WTC11 (cell line): Measurements from ENCODE around the gene PMS1. TPM values are rescaled to one million over a fixed set of nuclear protein-coding genes. Genes with fewer than 3 reads are reported as not detected.

Experiments used
- ATAC-seq: fragments of 200-7000 bp; cut with Tn5 transposase; 2 replicates; pipeline ENCODE4 v1.10.0; 2021; ENCODE audit warnings: mild to moderate bottlenecking, moderate library complexity
- CTCF ChIA-PET: fragments of 300-600 bp; sonication (Branson Sonifier 250); formaldehyde crosslinking; loops from one replicate; lab custom pipeline; 2021; ENCODE audit warnings: antibody characterized with exemption; lab: Charles Lee
- POLR2A ChIA-PET: fragments of 350-600 bp; sonication (Branson Sonifier 250); formaldehyde crosslinking; loops from one replicate; lab custom pipeline; 2021; ENCODE audit warnings: antibody characterized with exemption; lab: Charles Lee
- DNase-seq: peaks from one replicate; pipeline ENCODE4 v3.0.0; 2021; ENCODE audit warnings: low spot score
- H3K27ac Mint-ChIP-seq: 2 replicates; pipeline ENCODE4 v1.8.0; 2021; ENCODE audit warnings: mixed read lengths
- H3K27me3 Mint-ChIP-seq: 2 replicates; pipeline ENCODE4 v1.8.0; 2021; ENCODE audit warnings: low read depth, mild to moderate bottlenecking, moderate library complexity, mixed read lengths
- H3K36me3 Mint-ChIP-seq: 2 replicates; pipeline ENCODE4 v1.8.0; 2021; ENCODE audit warnings: mixed read lengths
- H3K4me1 Mint-ChIP-seq: 2 replicates; pipeline ENCODE4 v1.8.0; 2022; ENCODE audit warnings: mixed read lengths
- H3K4me3 Mint-ChIP-seq: 2 replicates; pipeline ENCODE4 v1.8.0; 2021; ENCODE audit warnings: mild to moderate bottlenecking, moderate library complexity, mixed read lengths
- H3K9me3 Mint-ChIP-seq: 2 replicates; pipeline ENCODE4 v1.8.0; 2021; ENCODE audit warnings: mixed read lengths
- ESRRA ChIP-seq: sonication (generic); formaldehyde crosslinking; IDR thresholded peaks from 2 replicates; pipeline ENCODE4 v1.8.1; 2022; ENCODE audit warnings: mild to moderate bottlenecking, missing genetic modification reagents, borderline replicate concordance
- ETV6 ChIP-seq: sonication (generic); formaldehyde crosslinking; IDR thresholded peaks from 2 replicates; pipeline ENCODE4 v1.8.1; 2022; ENCODE audit warnings: mild to moderate bottlenecking, missing genetic modification reagents
- FOXK1 ChIP-seq: sonication (generic); formaldehyde crosslinking; IDR thresholded peaks from 2 replicates; pipeline ENCODE4 v1.8.0; 2022; ENCODE audit warnings: mild to moderate bottlenecking, moderate library complexity, missing genetic modification reagents
- GABPB1 ChIP-seq: sonication (generic); formaldehyde crosslinking; IDR thresholded peaks from 2 replicates; pipeline ENCODE4 v1.8.1; 2023; ENCODE audit warnings: mild to moderate bottlenecking, missing genetic modification reagents
- GTF2I ChIP-seq: fragments of 250-450 bp; sonication (Bioruptor Pico); conservative IDR thresholded peaks from 2 replicates; pipeline ENCODE4 v1.4.0; 2021; ENCODE audit warnings: mild to moderate bottlenecking
- NFYB ChIP-seq: sonication (generic); formaldehyde crosslinking; conservative IDR thresholded peaks from 2 replicates; pipeline ENCODE4 v1.8.0; 2022; ENCODE audit warnings: low read depth, missing genetic modification reagents
- RELA ChIP-seq: sonication (generic); formaldehyde crosslinking; IDR thresholded peaks from 2 replicates; pipeline ENCODE4 v1.8.1; 2022; ENCODE audit warnings: missing genetic modification reagents, mild to moderate bottlenecking, borderline replicate concordance
- TEAD1 ChIP-seq: sonication (generic); formaldehyde crosslinking; IDR thresholded peaks from 2 replicates; pipeline ENCODE4 v1.8.0; 2022; ENCODE audit warnings: mild to moderate bottlenecking, missing genetic modification reagents
- ZBTB21 ChIP-seq: sonication (generic); formaldehyde crosslinking; IDR thresholded peaks from 2 replicates; pipeline ENCODE4 v1.8.1; 2023; ENCODE audit warnings: mild to moderate bottlenecking, missing genetic modification reagents, borderline replicate concordance
- ZNF263 ChIP-seq: sonication (generic); formaldehyde crosslinking; IDR thresholded peaks from 2 replicates; pipeline ENCODE4 v1.8.1; 2022; ENCODE audit warnings: low read depth, mild to moderate bottlenecking, moderate library complexity, missing genetic modification reagents
- ZNF423 ChIP-seq: fragments of 250-450 bp; sonication (Bioruptor Pico); IDR thresholded peaks from 2 replicates; pipeline ENCODE4 v2.1.2; 2022; ENCODE audit warnings: mild to moderate bottlenecking, moderate library complexity
- total RNA-seq: library from RNA; stranded (reverse); gene quantifications from 3 replicates; pipeline ENCODE4 v1.2.3, GENCODE V29; 2021
- TF ChIP-seq, protein P1 (sequence below): fragments of 250-450 bp; sonication (Bioruptor Pico); IDR thresholded peaks from 2 replicates; pipeline ENCODE4 v1.9.0; 2021; ENCODE audit warnings: mild to moderate bottlenecking
- TF ChIP-seq, protein P2 (sequence below): sonication (generic); formaldehyde crosslinking; IDR thresholded peaks from 2 replicates; pipeline ENCODE4 v1.8.1; 2023; ENCODE audit warnings: mild to moderate bottlenecking, missing genetic modification reagents, moderate library complexity
- TF ChIP-seq, protein P3 (sequence below): fragments of 250-450 bp; sonication (Bioruptor Pico); IDR thresholded peaks from 2 replicates; pipeline ENCODE4 v1.8.0; 2021; ENCODE audit warnings: mild to moderate bottlenecking
- TF ChIP-seq, protein P4 (sequence below): sonication (generic); formaldehyde crosslinking; IDR thresholded peaks from 2 replicates; pipeline ENCODE4 v1.8.1; 2022; ENCODE audit warnings: low read depth, mild to moderate bottlenecking, moderate library complexity, missing genetic modification reagents, borderline replicate concordance
- TF ChIP-seq, protein P5 (sequence below): fragments of 250-450 bp; sonication (Bioruptor Pico); IDR thresholded peaks from 2 replicates; pipeline ENCODE4 v1.9.0; 2021; ENCODE audit warnings: moderate library complexity, mild to moderate bottlenecking, inconsistent platforms, borderline replicate concordance
- TF ChIP-seq, protein P6 (sequence below): sonication (generic); formaldehyde crosslinking; IDR thresholded peaks from 2 replicates; pipeline ENCODE4 v1.8.1; 2023; ENCODE audit warnings: mild to moderate bottlenecking, missing genetic modification reagents, borderline replicate concordance
- TF ChIP-seq, protein P7 (sequence below): sonication (generic); formaldehyde crosslinking; IDR thresholded peaks from 2 replicates; pipeline ENCODE4 v1.8.0; 2023; ENCODE audit warnings: missing genetic modification reagents, mild to moderate bottlenecking, borderline replicate concordance

The PMS1 gene
- total RNA-seq, 1 experiment from 2014 or later, result 49.8 TPM

DNA sequence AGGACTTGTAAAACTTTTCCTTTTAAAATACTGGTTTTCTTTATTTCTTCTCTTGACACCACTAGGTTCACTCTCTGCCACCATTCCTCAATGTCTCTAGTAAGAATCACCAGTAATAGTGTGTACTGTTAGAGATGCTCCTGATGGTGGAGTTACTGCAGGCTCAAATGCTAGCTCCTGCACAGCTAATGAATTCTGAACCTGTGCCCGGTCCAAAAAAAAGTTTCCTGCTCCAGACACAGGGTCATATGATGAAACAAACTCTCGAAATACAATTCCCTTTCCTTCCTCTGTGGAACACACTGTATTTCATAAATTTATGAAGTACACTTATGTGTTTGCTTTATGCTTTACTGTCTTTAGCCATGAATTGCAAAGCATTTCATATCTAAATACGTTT, 19.2 kb downstream of the PMS1 start:
- DNase-seq, result no peak
- CTCF ChIA-PET, result no interaction called here
- Mint-ChIP-seq H3K27me3 (no peaks in the 10 kb centered on the region), H3K36me3 (peaks cover 33% of the 10 kb centered on the region), H3K4me3 (no peak overlapping the region), H3K9me3 (no peaks in the 10 kb centered on the region), H3K27ac (no peak overlapping the region), H3K4me1 (no peaks in the 10 kb centered on the region)
- POLR2A ChIA-PET, result no interaction called here
- no peak for TF ChIP-seq ETV6 (CRISPR knock-in tag)
- TF ChIP-seq, protein P1, sequence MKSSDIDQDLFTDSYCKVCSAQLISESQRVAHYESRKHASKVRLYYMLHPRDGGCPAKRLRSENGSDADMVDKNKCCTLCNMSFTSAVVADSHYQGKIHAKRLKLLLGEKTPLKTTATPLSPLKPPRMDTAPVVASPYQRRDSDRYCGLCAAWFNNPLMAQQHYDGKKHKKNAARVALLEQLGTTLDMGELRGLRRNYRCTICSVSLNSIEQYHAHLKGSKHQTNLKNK (CRISPR knock-in tag), result no peak
- TF ChIP-seq GTF2I, result no peak
- TF ChIP-seq, protein P2, sequence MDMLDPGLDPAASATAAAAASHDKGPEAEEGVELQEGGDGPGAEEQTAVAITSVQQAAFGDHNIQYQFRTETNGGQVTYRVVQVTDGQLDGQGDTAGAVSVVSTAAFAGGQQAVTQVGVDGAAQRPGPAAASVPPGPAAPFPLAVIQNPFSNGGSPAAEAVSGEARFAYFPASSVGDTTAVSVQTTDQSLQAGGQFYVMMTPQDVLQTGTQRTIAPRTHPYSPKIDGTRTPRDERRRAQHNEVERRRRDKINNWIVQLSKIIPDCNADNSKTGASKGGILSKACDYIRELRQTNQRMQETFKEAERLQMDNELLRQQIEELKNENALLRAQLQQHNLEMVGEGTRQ (CRISPR knock-in tag), result no peak
- no peak for TF ChIP-seq ZBTB21
- ATAC-seq, result no peak

DNA sequence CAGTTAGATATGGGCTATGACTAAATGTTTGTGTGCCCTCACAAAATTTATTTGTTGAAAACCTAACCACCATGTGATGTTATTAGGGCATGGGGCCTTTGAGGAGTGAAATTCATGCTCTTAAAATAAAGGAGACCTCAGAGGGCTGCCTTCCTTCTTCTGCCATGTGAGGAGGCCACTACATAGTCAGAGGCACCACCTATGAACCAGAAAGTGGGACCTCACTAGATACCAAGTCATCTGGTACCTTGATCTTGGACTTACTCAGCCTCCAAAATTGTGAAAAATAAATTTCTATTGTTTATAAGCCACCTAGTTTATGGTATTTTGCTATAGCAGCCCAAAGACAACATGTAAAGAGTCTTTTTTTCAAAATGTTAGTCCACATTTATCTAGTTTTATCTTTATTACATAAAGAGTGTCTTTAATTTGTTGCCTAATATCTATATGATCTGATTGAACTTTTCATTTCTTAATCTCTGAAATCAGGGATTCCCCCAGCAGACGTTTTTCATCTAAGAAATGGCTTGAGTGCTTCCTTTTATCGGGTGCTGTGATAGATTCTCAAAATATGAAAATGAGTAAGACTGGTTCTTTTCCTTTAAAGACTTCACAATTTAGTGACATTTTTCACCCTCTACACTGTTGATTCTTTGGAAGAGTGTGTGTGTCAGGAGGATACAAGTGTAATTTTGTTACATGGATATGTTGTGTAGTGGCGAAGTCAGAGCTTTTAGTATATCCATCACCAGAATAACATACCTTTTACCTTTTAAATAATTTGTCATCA, 34.2 kb downstream of the PMS1 start:
- ATAC-seq, result no peak
- Mint-ChIP-seq H3K4me1 (no peaks in the 10 kb centered on the region), H3K27ac (no peak overlapping the region), H3K27me3 (no peaks in the 10 kb centered on the region), H3K4me3 (no peak overlapping the region), H3K36me3 (peaks cover 22% of the 10 kb centered on the region), H3K9me3 (no peaks in the 10 kb centered on the region)
- POLR2A ChIA-PET, result no interaction called here
- DNase-seq, result no peak
- CTCF ChIA-PET, result no interaction called here
- TF ChIP-seq, protein P3, sequence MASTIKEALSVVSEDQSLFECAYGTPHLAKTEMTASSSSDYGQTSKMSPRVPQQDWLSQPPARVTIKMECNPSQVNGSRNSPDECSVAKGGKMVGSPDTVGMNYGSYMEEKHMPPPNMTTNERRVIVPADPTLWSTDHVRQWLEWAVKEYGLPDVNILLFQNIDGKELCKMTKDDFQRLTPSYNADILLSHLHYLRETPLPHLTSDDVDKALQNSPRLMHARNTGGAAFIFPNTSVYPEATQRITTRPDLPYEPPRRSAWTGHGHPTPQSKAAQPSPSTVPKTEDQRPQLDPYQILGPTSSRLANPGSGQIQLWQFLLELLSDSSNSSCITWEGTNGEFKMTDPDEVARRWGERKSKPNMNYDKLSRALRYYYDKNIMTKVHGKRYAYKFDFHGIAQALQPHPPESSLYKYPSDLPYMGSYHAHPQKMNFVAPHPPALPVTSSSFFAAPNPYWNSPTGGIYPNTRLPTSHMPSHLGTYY (CRISPR knock-in tag), result no peak
- TF ChIP-seq RELA (CRISPR knock-in tag) (no peak), ZNF423 (CRISPR knock-in tag) (no peak)

DNA sequence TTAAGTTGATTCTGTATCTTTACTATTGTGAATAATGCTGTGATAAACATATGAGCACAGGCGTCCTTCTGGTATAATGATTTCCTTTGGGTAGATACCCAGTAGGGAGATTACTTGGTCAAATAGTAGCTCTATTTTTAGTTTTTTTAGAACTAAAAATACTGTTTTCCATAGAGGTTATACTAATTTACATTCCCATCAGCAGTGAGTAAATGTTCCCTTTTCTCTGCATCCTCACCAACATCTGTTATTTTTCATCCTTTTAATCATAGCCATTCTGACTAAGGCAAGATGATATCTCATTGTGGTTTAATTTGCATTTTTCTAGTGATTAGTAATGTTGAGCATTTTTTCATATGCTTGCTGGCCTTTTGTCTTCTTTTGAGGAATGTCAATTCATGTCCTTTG, 35.1 kb downstream of the PMS1 start:
- ATAC-seq, result no peak
- H3K4me3 Mint-ChIP-seq, result no peak overlapping the region
- DNase-seq, result no peak
- peaks cover 14% of the 10 kb centered on the region for H3K36me3 Mint-ChIP-seq
- ChIA-PET CTCF (no interaction called here), POLR2A (interaction anchor here (0.6 kb wide), 1 partner anchor 87 kb away, joined by 9 read pairs; no protein-coding TSS in a partner anchor)
- no peaks in the 10 kb centered on the region for H3K27me3 Mint-ChIP-seq
- H3K9me3 Mint-ChIP-seq, result no peaks in the 10 kb centered on the region
- no peaks in the 10 kb centered on the region for H3K4me1 Mint-ChIP-seq
- no peak overlapping the region for H3K27ac Mint-ChIP-seq
- no peak for TF ChIP-seq ZNF263 (CRISPR knock-in tag)
- TF ChIP-seq FOXK1, result no peak
- TF ChIP-seq, protein P4, sequence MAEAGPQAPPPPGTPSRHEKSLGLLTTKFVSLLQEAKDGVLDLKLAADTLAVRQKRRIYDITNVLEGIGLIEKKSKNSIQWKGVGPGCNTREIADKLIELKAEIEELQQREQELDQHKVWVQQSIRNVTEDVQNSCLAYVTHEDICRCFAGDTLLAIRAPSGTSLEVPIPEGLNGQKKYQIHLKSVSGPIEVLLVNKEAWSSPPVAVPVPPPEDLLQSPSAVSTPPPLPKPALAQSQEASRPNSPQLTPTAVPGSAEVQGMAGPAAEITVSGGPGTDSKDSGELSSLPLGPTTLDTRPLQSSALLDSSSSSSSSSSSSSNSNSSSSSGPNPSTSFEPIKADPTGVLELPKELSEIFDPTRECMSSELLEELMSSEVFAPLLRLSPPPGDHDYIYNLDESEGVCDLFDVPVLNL (CRISPR knock-in tag), result no peak
- TF ChIP-seq, protein P5, sequence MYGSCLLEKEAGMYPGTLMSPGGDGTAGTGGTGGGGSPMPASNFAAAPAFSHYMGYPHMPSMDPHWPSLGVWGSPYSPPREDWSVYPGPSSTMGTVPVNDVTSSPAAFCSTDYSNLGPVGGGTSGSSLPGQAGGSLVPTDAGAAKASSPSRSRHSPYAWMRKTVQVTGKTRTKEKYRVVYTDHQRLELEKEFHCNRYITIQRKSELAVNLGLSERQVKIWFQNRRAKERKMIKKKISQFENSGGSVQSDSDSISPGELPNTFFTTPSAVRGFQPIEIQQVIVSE, result no peak
- TF ChIP-seq NFYB (CRISPR knock-in tag), result no peak
- no peak for TF ChIP-seq GABPB1 (CRISPR knock-in tag)
- no peak for TF ChIP-seq RELA (CRISPR knock-in tag)
- no peak for TF ChIP-seq ZBTB21
- TF ChIP-seq, protein P6, sequence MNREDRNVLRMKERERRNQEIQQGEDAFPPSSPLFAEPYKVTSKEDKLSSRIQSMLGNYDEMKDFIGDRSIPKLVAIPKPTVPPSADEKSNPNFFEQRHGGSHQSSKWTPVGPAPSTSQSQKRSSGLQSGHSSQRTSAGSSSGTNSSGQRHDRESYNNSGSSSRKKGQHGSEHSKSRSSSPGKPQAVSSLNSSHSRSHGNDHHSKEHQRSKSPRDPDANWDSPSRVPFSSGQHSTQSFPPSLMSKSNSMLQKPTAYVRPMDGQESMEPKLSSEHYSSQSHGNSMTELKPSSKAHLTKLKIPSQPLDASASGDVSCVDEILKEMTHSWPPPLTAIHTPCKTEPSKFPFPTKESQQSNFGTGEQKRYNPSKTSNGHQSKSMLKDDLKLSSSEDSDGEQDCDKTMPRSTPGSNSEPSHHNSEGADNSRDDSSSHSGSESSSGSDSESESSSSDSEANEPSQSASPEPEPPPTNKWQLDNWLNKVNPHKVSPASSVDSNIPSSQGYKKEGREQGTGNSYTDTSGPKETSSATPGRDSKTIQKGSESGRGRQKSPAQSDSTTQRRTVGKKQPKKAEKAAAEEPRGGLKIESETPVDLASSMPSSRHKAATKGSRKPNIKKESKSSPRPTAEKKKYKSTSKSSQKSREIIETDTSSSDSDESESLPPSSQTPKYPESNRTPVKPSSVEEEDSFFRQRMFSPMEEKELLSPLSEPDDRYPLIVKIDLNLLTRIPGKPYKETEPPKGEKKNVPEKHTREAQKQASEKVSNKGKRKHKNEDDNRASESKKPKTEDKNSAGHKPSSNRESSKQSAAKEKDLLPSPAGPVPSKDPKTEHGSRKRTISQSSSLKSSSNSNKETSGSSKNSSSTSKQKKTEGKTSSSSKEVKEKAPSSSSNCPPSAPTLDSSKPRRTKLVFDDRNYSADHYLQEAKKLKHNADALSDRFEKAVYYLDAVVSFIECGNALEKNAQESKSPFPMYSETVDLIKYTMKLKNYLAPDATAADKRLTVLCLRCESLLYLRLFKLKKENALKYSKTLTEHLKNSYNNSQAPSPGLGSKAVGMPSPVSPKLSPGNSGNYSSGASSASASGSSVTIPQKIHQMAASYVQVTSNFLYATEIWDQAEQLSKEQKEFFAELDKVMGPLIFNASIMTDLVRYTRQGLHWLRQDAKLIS, result no peak
- no peak for TF ChIP-seq ESRRA
- TF ChIP-seq TEAD1 (CRISPR knock-in tag), result no peak
- TF ChIP-seq, protein P7, sequence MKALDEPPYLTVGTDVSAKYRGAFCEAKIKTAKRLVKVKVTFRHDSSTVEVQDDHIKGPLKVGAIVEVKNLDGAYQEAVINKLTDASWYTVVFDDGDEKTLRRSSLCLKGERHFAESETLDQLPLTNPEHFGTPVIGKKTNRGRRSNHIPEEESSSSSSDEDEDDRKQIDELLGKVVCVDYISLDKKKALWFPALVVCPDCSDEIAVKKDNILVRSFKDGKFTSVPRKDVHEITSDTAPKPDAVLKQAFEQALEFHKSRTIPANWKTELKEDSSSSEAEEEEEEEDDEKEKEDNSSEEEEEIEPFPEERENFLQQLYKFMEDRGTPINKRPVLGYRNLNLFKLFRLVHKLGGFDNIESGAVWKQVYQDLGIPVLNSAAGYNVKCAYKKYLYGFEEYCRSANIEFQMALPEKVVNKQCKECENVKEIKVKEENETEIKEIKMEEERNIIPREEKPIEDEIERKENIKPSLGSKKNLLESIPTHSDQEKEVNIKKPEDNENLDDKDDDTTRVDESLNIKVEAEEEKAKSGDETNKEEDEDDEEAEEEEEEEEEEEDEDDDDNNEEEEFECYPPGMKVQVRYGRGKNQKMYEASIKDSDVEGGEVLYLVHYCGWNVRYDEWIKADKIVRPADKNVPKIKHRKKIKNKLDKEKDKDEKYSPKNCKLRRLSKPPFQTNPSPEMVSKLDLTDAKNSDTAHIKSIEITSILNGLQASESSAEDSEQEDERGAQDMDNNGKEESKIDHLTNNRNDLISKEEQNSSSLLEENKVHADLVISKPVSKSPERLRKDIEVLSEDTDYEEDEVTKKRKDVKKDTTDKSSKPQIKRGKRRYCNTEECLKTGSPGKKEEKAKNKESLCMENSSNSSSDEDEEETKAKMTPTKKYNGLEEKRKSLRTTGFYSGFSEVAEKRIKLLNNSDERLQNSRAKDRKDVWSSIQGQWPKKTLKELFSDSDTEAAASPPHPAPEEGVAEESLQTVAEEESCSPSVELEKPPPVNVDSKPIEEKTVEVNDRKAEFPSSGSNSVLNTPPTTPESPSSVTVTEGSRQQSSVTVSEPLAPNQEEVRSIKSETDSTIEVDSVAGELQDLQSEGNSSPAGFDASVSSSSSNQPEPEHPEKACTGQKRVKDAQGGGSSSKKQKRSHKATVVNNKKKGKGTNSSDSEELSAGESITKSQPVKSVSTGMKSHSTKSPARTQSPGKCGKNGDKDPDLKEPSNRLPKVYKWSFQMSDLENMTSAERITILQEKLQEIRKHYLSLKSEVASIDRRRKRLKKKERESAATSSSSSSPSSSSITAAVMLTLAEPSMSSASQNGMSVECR, result no peak
